A549 (cell line): Measurements from ENCODE around the gene PLXNA1. TPM values are rescaled to one million over a fixed set of nuclear protein-coding genes. Genes with fewer than 3 reads are reported as not detected.

Source experiments
- ATAC-seq, 2 experiments: fragments of 200-7000 bp in 1 of 2; fragments of >200 bp in 1 of 2; cut with Nextera tagmentation in 1 of 2; cut with Tn5 transposase in 1 of 2; 3 replicates each; pipeline versions ENCODE4 v1.8.0 to v1.9.1; 2018 to 2020; ENCODE audit warnings: mild to moderate bottlenecking in 1 of 2, moderate library complexity in 1 of 2
- CTCF ChIA-PET: fragments of 300-600 bp; sonication (Branson Sonifier 250); formaldehyde crosslinking; extraction: SDS; loops from one replicate; lab custom pipeline; 2021; ENCODE audit warnings: antibody characterized with exemption, inconsistent platforms; lab: Yijun Ruan, JAX
- POLR2A ChIA-PET: fragments of 350-600 bp; formaldehyde crosslinking; extraction: SDS; loops from one replicate; lab custom pipeline; 2021; ENCODE audit warnings: antibody characterized with exemption, inconsistent platforms; lab: Yijun Ruan, JAX
- DNase-seq, 2 experiments: peaks; one replicate each; pipeline versions ENCODE4 v3.0.0 to v3.0.0-alpha.2; 2011 to 2016; ENCODE audit warnings: low read depth in 1 of 2, low spot score in 1 of 2
- FAIRE-seq: peaks from 2 replicates; lab custom pipeline; 2011; peaks lifted over from hg19 to GRCh38; lab: Jason Lieb, UNC
- H3K27ac ChIP-seq, 2 experiments: fragments of >200 bp; sonication (Bioruptor Twin); formaldehyde crosslinking; 3 replicates each; pipeline ENCODE4 v1.5.1; 2016 to 2017
- H3K4me1 ChIP-seq: fragments of >200 bp; sonication (Bioruptor Twin); formaldehyde crosslinking; 3 replicates; pipeline ENCODE4 v1.6.1; 2016
- H3K4me2 ChIP-seq: fragments of >200 bp; sonication (Bioruptor Twin); formaldehyde crosslinking; 3 replicates; pipeline ENCODE4 v1.6.1; 2016
- H3K4me3 ChIP-seq: fragments of >200 bp; sonication (Bioruptor Twin); formaldehyde crosslinking; 3 replicates; pipeline ENCODE4 v1.5.1; 2016
- H3K9me3 ChIP-seq: fragments of >200 bp; sonication (Bioruptor Twin); formaldehyde crosslinking; 3 replicates; pipeline ENCODE4 v1.6.1; 2016
- CHD2 ChIP-seq: fragments of 150-350 bp; IDR thresholded peaks from 2 replicates; pipeline ENCODE4 v1.6.1; 2014; ENCODE audit warnings: low read length; ENCODE audit not compliant: partially characterized antibody
- EHF ChIP-seq: fragments of 250-450 bp; sonication (Bioruptor Pico); IDR thresholded peaks from 2 replicates; pipeline ENCODE4 v1.5.0; 2020; ENCODE audit warnings: mild to moderate bottlenecking
- EHMT2 ChIP-seq: fragments of 200-600 bp; sonication (generic); IDR thresholded peaks from 2 replicates; pipeline ENCODE4 v1.6.1; 2016; ENCODE audit warnings: antibody characterized with exemption, low read depth, mild to moderate bottlenecking, moderate library complexity
- FOSL2 ChIP-seq, 2 experiments: fragments of 450-650 bp in 1 of 2; fragments of >200 bp in 1 of 2; sonication (Bioruptor Twin) in 1 of 2; formaldehyde crosslinking; IDR thresholded peaks; 2 replicates each; pipeline versions ENCODE4 v1.5.0 to v1.6.1; 2016 to 2020; ENCODE audit warnings: mild to moderate bottlenecking in 1 of 2, moderate library complexity in 1 of 2
- FOXS1 ChIP-seq: fragments of 250-450 bp; sonication (Bioruptor Pico); IDR thresholded peaks from 2 replicates; pipeline ENCODE4 v1.5.0; 2020; ENCODE audit warnings: mild to moderate bottlenecking, moderate library complexity
- HOXA7 ChIP-seq: fragments of 250-450 bp; sonication (Bioruptor Pico); IDR thresholded peaks from 2 replicates; pipeline ENCODE4 v1.5.0; 2020; ENCODE audit warnings: mild to moderate bottlenecking, moderate library complexity
- HOXB5 ChIP-seq: fragments of 250-450 bp; sonication (Bioruptor Pico); IDR thresholded peaks from 2 replicates; pipeline ENCODE4 v1.5.0; 2020; ENCODE audit warnings: mild to moderate bottlenecking, moderate library complexity
- MYC ChIP-seq: IDR thresholded peaks from 2 replicates; pipeline ENCODE4 v1.6.1; 2012; ENCODE audit warnings: mild to moderate bottlenecking, inconsistent platforms, low read length, improper control_type of control experiment, borderline replicate concordance
- NFE2L2 ChIP-seq: fragments of 150-350 bp; conservative IDR thresholded peaks from 2 replicates; pipeline ENCODE4 v1.6.1; 2014; ENCODE audit warnings: low read length
- PHF8 ChIP-seq: fragments of 200-600 bp; sonication (generic); IDR thresholded peaks from 2 replicates; pipeline ENCODE4 v1.6.1; 2016; ENCODE audit warnings: low read depth, mild to moderate bottlenecking, antibody characterized with exemption, moderate library complexity, borderline replicate concordance
- RCOR1 ChIP-seq: fragments of 150-350 bp; IDR thresholded peaks from 2 replicates; pipeline ENCODE4 v1.6.1; 2014; ENCODE audit warnings: antibody characterized with exemption, low read length, low read depth
- RNF2 ChIP-seq: fragments of 200-600 bp; sonication (generic); IDR thresholded peaks from 2 replicates; pipeline ENCODE4 v1.6.1; 2016; ENCODE audit warnings: low read depth, mild to moderate bottlenecking, antibody characterized with exemption, moderate library complexity, borderline replicate concordance
- ZSCAN20 ChIP-seq: fragments of 250-450 bp; sonication (Bioruptor Pico); IDR thresholded peaks from 2 replicates; pipeline ENCODE4 v1.8.0; 2022; ENCODE audit warnings: mild to moderate bottlenecking, moderate library complexity
- WGBS: methylation state at CpG from one replicate; pipeline ENCODE4 v1.1.6; 2017; ENCODE audit errors: missing lambda C conversion rate; 5-methylcytosine and 5-hydroxymethylcytosine counted together
- polyA plus RNA-seq, 4 experiments: library from polyadenylated mRNA; depleted of rRNA in 3 of 4; stranded (reverse); fragments of >200 nt; fragmentation: RNase III in 1 of 4; extraction: RNeasy Plus Mini Kit Qiagen cat#74134 plus additional on column Dnase treatment in 1 of 4; gene quantifications; 2 replicates in 3 of 4; 3 replicates in 1 of 4; pipeline ENCODE4 v1.2.3, GENCODE V29; 2011 to 2017
- TF ChIP-seq, protein P1 (sequence below): IDR thresholded peaks from 2 replicates; pipeline ENCODE4 v1.6.1; 2012; ENCODE audit warnings: low read depth, borderline replicate concordance
- TF ChIP-seq, protein P2 (sequence below): fragments of >200 bp; sonication (Bioruptor Twin); formaldehyde crosslinking; IDR thresholded peaks from 3 replicates; pipeline ENCODE4 v1.5.1; 2016
- TF ChIP-seq, protein P3 (sequence below): fragments of 150-350 bp; IDR thresholded peaks from 2 replicates; pipeline ENCODE4 v1.6.1; 2014; ENCODE audit warnings: low read depth, mild to moderate bottlenecking, low read length
- TF ChIP-seq, protein P4 (sequence below): IDR thresholded peaks from 2 replicates; pipeline ENCODE4 v1.6.1; 2012
- TF ChIP-seq, protein P5 (sequence below): fragments of >200 bp; sonication (Bioruptor Twin); formaldehyde crosslinking; IDR thresholded peaks from 3 replicates; pipeline ENCODE4 v1.6.1; 2016

Gene PLXNA1
- polyA plus RNA-seq, 2 of the 4 experiments (the other 2 are of a cell fraction) = 9.1 to 16.3 TPM

DNA sequence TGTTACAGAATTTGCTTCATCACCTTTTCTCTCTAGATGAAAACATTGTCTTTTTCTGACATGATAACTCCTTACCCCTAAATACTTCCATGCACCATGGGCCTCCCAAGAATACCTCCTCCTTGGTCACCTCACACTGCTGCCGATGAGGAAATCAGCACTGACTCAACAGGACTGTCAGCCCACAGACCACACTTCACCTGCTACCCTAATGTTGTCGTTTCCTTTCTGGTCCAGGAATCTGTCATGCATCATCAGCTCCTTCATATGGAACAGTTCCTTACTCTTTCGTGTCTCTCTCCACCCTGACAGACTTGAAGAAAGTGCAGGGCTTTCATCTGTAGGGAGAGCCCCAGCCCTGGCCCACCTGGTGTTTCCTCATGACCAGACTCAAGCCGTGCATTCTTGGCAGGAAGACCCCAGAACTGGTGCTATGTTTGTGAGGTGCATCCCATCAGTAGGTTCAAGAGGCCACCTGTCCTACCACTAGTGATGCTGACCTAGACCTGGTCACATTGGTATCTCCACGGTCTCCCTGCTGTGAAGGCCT lies 41.1 kb upstream of the PLXNA1 start:
- DNase-seq (no peak), ATAC-seq (no peak), FAIRE-seq (no peak)
- ChIA-PET CTCF (interaction anchor here (1.4 kb wide), 1 partner anchor 190 kb away, joined by 3 read pairs; no protein-coding TSS in a partner anchor), POLR2A (no interaction called here)
- 81% methylated on average over 5 of the region's 5 CpGs for WGBS
- TF ChIP-seq PHF8 = no peak
- no peak for TF ChIP-seq ZSCAN20 (CRISPR knock-in tag)
- no peak for TF ChIP-seq RCOR1
- no peak for TF ChIP-seq FOXS1 (CRISPR knock-in tag)
- TF ChIP-seq RNF2 = no peak
- no peak for TF ChIP-seq EHMT2
- no peak for TF ChIP-seq HOXB5 (CRISPR knock-in tag)
- TF ChIP-seq FOSL2 (IDR thresholded peaks at IDR 0.05) = no peak
- TF ChIP-seq FOSL2 (CRISPR knock-in tag; IDR thresholded peaks at IDR 0.05) = no peak
- TF ChIP-seq, protein P1, sequence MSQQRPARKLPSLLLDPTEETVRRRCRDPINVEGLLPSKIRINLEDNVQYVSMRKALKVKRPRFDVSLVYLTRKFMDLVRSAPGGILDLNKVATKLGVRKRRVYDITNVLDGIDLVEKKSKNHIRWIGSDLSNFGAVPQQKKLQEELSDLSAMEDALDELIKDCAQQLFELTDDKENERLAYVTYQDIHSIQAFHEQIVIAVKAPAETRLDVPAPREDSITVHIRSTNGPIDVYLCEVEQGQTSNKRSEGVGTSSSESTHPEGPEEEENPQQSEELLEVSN = no peak
- TF ChIP-seq, protein P2, sequence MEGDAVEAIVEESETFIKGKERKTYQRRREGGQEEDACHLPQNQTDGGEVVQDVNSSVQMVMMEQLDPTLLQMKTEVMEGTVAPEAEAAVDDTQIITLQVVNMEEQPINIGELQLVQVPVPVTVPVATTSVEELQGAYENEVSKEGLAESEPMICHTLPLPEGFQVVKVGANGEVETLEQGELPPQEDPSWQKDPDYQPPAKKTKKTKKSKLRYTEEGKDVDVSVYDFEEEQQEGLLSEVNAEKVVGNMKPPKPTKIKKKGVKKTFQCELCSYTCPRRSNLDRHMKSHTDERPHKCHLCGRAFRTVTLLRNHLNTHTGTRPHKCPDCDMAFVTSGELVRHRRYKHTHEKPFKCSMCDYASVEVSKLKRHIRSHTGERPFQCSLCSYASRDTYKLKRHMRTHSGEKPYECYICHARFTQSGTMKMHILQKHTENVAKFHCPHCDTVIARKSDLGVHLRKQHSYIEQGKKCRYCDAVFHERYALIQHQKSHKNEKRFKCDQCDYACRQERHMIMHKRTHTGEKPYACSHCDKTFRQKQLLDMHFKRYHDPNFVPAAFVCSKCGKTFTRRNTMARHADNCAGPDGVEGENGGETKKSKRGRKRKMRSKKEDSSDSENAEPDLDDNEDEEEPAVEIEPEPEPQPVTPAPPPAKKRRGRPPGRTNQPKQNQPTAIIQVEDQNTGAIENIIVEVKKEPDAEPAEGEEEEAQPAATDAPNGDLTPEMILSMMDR = no peak
- no peak for TF ChIP-seq MYC
- TF ChIP-seq NFE2L2 = no peak
- no peak for TF ChIP-seq HOXA7 (CRISPR knock-in tag)
- TF ChIP-seq, protein P3, sequence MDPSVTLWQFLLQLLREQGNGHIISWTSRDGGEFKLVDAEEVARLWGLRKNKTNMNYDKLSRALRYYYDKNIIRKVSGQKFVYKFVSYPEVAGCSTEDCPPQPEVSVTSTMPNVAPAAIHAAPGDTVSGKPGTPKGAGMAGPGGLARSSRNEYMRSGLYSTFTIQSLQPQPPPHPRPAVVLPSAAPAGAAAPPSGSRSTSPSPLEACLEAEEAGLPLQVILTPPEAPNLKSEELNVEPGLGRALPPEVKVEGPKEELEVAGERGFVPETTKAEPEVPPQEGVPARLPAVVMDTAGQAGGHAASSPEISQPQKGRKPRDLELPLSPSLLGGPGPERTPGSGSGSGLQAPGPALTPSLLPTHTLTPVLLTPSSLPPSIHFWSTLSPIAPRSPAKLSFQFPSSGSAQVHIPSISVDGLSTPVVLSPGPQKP = no peak
- no peak for TF ChIP-seq EHF (CRISPR knock-in tag)
- TF ChIP-seq, protein P4, sequence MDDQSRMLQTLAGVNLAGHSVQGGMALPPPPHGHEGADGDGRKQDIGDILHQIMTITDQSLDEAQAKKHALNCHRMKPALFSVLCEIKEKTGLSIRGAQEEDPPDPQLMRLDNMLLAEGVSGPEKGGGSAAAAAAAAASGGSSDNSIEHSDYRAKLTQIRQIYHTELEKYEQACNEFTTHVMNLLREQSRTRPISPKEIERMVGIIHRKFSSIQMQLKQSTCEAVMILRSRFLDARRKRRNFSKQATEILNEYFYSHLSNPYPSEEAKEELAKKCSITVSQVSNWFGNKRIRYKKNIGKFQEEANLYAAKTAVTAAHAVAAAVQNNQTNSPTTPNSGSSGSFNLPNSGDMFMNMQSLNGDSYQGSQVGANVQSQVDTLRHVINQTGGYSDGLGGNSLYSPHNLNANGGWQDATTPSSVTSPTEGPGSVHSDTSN = no peak
- TF ChIP-seq, protein P5, sequence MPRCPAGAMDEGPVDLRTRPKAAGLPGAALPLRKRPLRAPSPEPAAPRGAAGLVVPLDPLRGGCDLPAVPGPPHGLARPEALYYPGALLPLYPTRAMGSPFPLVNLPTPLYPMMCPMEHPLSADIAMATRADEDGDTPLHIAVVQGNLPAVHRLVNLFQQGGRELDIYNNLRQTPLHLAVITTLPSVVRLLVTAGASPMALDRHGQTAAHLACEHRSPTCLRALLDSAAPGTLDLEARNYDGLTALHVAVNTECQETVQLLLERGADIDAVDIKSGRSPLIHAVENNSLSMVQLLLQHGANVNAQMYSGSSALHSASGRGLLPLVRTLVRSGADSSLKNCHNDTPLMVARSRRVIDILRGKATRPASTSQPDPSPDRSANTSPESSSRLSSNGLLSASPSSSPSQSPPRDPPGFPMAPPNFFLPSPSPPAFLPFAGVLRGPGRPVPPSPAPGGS = no peak
- no peak for TF ChIP-seq CHD2
- Histone ChIP-seq H3K9me3 (no peaks in the 10 kb centered on the region), H3K4me2 (no peak overlapping the region), H3K4me1 (no peaks in the 10 kb centered on the region), H3K27ac (no peak overlapping the region), H3K4me3 (no peak overlapping the region)
